NCI-H2196 (cell line): ENCODE measurements around the gene PCDHB8.
"Not testable (repeated sequence)": the region's sequence is repeated elsewhere in the genome, so short reads cannot be mapped to it uniquely, and the experiment has no call there.

Experiments
- DNase-seq: peaks from one replicate; lab custom pipeline; 2025; ENCODE audit not compliant: unreplicated experiment; lab: John Stamatoyannopoulos, UW

The PCDHB8 gene

GRCh38 chr5:141177577-141178191 lies at the start of gene PCDHB8:
PCDHB8 (plus strand) TSS chr5:141177790; CDS start chr5:141178035, 245 bp downstream.
- peak; percentile 52 for DNase-seq

GRCh38 chr5:141135030-141135717 lies 42.4 kb upstream of the PCDHB8 start, which contains the start of gene PCDHB5:
PCDHB5 (plus strand) TSS chr5:141135206; CDS start chr5:141135435, 229 bp downstream.
- no peak for DNase-seq

GRCh38 chr5:141135718-141136266 lies 41.8 kb upstream of the PCDHB8 start:
- no peak for DNase-seq

GRCh38 chr5:141137346-141137745 lies 40.2 kb upstream of the PCDHB8 start:
- not testable (repeated sequence) for DNase-seq

- DNase-seq, result no peak
Observed at GRCh38 chr5:141149812-141150211, 27.8 kb upstream of the PCDHB8 start, which contains the start of gene PCDHB6. PCDHB6 (plus strand) TSS chr5:141150057; CDS start chr5:141150258, 201 bp downstream.

- no peak for DNase-seq
Observed at GRCh38 chr5:141150224-141150992, 27.2 kb upstream of the PCDHB8 start.

- DNase-seq, result no peak
Observed at GRCh38 chr5:141150993-141151325, 26.6 kb upstream of the PCDHB8 start.

GRCh38 chr5:141151632-141152031 lies 26.0 kb upstream of the PCDHB8 start:
- DNase-seq, result not testable (repeated sequence)

GRCh38 chr5:141152096-141152495 lies 25.5 kb upstream of the PCDHB8 start:
- not testable (repeated sequence) for DNase-seq

GRCh38 chr5:141155540-141156374 lies 21.8 kb upstream of the PCDHB8 start:
- no peak for DNase-seq

GRCh38 chr5:141157356-141157755 lies 20.2 kb upstream of the PCDHB8 start:
- not testable (repeated sequence) for DNase-seq

- DNase-seq, result not testable (repeated sequence)
Observed at GRCh38 chr5:141157901-141158300, 19.7 kb upstream of the PCDHB8 start.

GRCh38 chr5:141172381-141173204 lies 5.0 kb upstream of the PCDHB8 start, which contains the start of gene PCDHB7:
PCDHB7 (plus strand) TSS chr5:141172644; CDS start chr5:141172836, 192 bp downstream.
- DNase-seq, result peak; percentile 42

GRCh38 chr5:141174291-141175104 lies 3.1 kb upstream of the PCDHB8 start:
- not testable (repeated sequence) for DNase-seq

- DNase-seq, result no peak
Observed at GRCh38 chr5:141175933-141176332, 1.7 kb upstream of the PCDHB8 start.

- not testable (repeated sequence) for DNase-seq
Observed at GRCh38 chr5:141179371-141179770, 1.8 kb downstream of the PCDHB8 start.

GRCh38 chr5:141179876-141180275 lies 2.3 kb downstream of the PCDHB8 start:
- DNase-seq, result not testable (repeated sequence)

GRCh38 chr5:141180313-141180712 lies 2.7 kb downstream of the PCDHB8 start:
- no peak for DNase-seq

- DNase-seq, result no peak
Observed at GRCh38 chr5:141182248-141182647, 4.7 kb downstream of the PCDHB8 start, which contains the start of gene PCDHB16. PCDHB16 (plus strand) TSS chr5:141182387; CDS start chr5:141182560, 173 bp downstream.
